Right kidney (tissue), 1 donor: ENCODE results near the gene MAML3.

Experiments used
- DNase-seq: peaks from one replicate; pipeline ENCODE4 v3.0.0-alpha.2; 2016

MAML3 gene

GRCh38 chr4:140126261-140126660, 27.7 kb downstream of the MAML3 start:
- DNase-seq = no peak

GRCh38 chr4:140125374-140125773, 28.6 kb downstream of the MAML3 start:
- DNase-seq = no peak

GRCh38 chr4:140123666-140124377, 30.2 kb downstream of the MAML3 start:
- no peak for DNase-seq

GRCh38 chr4:140122891-140123290, 31.1 kb downstream of the MAML3 start:
- no peak for DNase-seq

GRCh38 chr4:140121646-140122045, 32.3 kb downstream of the MAML3 start:
- no peak for DNase-seq

GRCh38 chr4:140118931-140119640, 34.9 kb downstream of the MAML3 start:
- DNase-seq = no peak

- DNase-seq = no peak
Measured at GRCh38 chr4:140117947-140118346, 36.0 kb downstream of the MAML3 start.

- DNase-seq = no peak
Measured at GRCh38 chr4:140116442-140117104, 37.4 kb downstream of the MAML3 start.

- DNase-seq = no peak
Measured at GRCh38 chr4:140115140-140115539, 38.8 kb downstream of the MAML3 start.

GRCh38 chr4:140113653-140114052, 40.3 kb downstream of the MAML3 start:
- no peak for DNase-seq

- DNase-seq = no peak
Measured at GRCh38 chr4:140112576-140112975, 41.4 kb downstream of the MAML3 start.

GRCh38 chr4:140111256-140111655, 42.7 kb downstream of the MAML3 start:
- DNase-seq = no peak

GRCh38 chr4:140110542-140111215, 43.3 kb downstream of the MAML3 start:
- DNase-seq = no peak

- DNase-seq = no peak
Measured at GRCh38 chr4:140109737-140110136, 44.2 kb downstream of the MAML3 start.

- DNase-seq = no peak
Measured at GRCh38 chr4:140109292-140109691, 44.7 kb downstream of the MAML3 start.

- DNase-seq = no peak
Measured at GRCh38 chr4:140108713-140109230, 45.2 kb downstream of the MAML3 start.

- no peak for DNase-seq
Measured at GRCh38 chr4:140108243-140108642, 45.7 kb downstream of the MAML3 start.

GRCh38 chr4:140106289-140106844, 47.6 kb downstream of the MAML3 start:
- no peak for DNase-seq

- DNase-seq = no peak
Measured at GRCh38 chr4:140105436-140105835, 48.5 kb downstream of the MAML3 start.

GRCh38 chr4:140103676-140104075, 50.3 kb downstream of the MAML3 start:
- no peak for DNase-seq

GRCh38 chr4:140102421-140102820, 51.6 kb downstream of the MAML3 start:
- no peak for DNase-seq

GRCh38 chr4:140100771-140101170, 53.2 kb downstream of the MAML3 start:
- DNase-seq = no peak
